Smooth muscle cell (in vitro differentiated cells): Measurements from ENCODE around the gene CTAG2. TPM values are rescaled to one million over a fixed set of nuclear protein-coding genes. Genes with fewer than 3 reads are reported as not detected.
"Not testable (repeated sequence)": the region's sequence is repeated elsewhere in the genome, so short reads cannot be mapped to it uniquely, and the experiment has no call there.

Source experiments
- DNase-seq: peaks from one replicate; lab custom pipeline; 2025; ENCODE audit not compliant: unreplicated experiment; lab: John Stamatoyannopoulos, UW
- H2AFZ ChIP-seq: fragments of 200-600 bp; sonication (generic); 2 replicates; pipeline ENCODE4 v1.6.0; 2016; ENCODE audit warnings: antibody characterized with exemption, low read depth, mild to moderate bottlenecking
- H3F3A ChIP-seq: fragments of 200-600 bp; sonication (generic); 2 replicates; pipeline ENCODE4 v1.6.0; 2017; ENCODE audit warnings: antibody characterized with exemption, low read depth
- H3K27ac ChIP-seq: fragments of 200-600 bp; sonication (generic); 2 replicates; pipeline ENCODE4 v1.5.1; 2016; ENCODE audit warnings: low read depth, mild to moderate bottlenecking
- H3K27me3 ChIP-seq: fragments of 200-600 bp; sonication (generic); 2 replicates; pipeline ENCODE4 v1.6.1; 2016; ENCODE audit warnings: low read depth, mild to moderate bottlenecking
- H3K36me3 ChIP-seq: fragments of 200-600 bp; sonication (generic); 2 replicates; pipeline ENCODE4 v1.5.1; 2016; ENCODE audit warnings: low read depth
- H3K4me1 ChIP-seq: fragments of 200-600 bp; sonication (generic); 2 replicates; pipeline ENCODE4 v1.5.1; 2016; ENCODE audit warnings: low read depth
- H3K4me2 ChIP-seq: fragments of 200-600 bp; sonication (generic); 2 replicates; pipeline ENCODE4 v1.6.0; 2016; ENCODE audit warnings: mild to moderate bottlenecking
- H3K4me3 ChIP-seq: fragments of 200-600 bp; sonication (generic); 2 replicates; pipeline ENCODE4 v1.5.1; 2016; ENCODE audit warnings: mild to moderate bottlenecking
- H3K79me2 ChIP-seq: fragments of 200-600 bp; sonication (generic); 2 replicates; pipeline ENCODE4 v1.6.0; 2016; ENCODE audit warnings: low read depth, mild to moderate bottlenecking
- H3K9ac ChIP-seq: fragments of 200-600 bp; sonication (generic); 2 replicates; pipeline ENCODE4 v1.6.0; 2016; ENCODE audit warnings: low read depth
- H3K9me3 ChIP-seq: fragments of 200-600 bp; sonication (generic); replicated peaks from 2 replicates; pipeline ENCODE4 v1.5.1; 2016; ENCODE audit warnings: low read depth
- H4K20me1 ChIP-seq: fragments of 200-600 bp; sonication (generic); 2 replicates; pipeline ENCODE4 v1.6.0; 2016; ENCODE audit warnings: low read depth
- CTCF ChIP-seq: fragments of 200-600 bp; sonication (generic); IDR thresholded peaks from 2 replicates; pipeline ENCODE4 v1.5.1; 2017; ENCODE audit warnings: borderline replicate concordance, mild to moderate bottlenecking, antibody characterized with exemption; ENCODE audit not compliant: insufficient read depth, poor library complexity, severe bottlenecking
- whole genome bisulfite sequencing: methylation state at CpG from one replicate; pipeline ENCODE4 v1.1.7; 2016; ENCODE audit warnings: low lambda C conversion rate; 5-methylcytosine and 5-hydroxymethylcytosine counted together
- polyA plus RNA-seq: library from polyadenylated mRNA; unstranded; fragments of >200 nt; fragmentation: Nextera tagmentation; extraction: Ambion mirVana; gene quantifications from 2 replicates; pipeline ENCODE4 v1.2.1, GENCODE V29; 2016
- total RNA-seq: library from RNA; depleted of rRNA; stranded (reverse); fragments of >200 nt; gene quantifications from 2 replicates; pipeline ENCODE4 v1.2.3, GENCODE V29; 2014

Gene CTAG2
- total and polyA plus RNA-seq, 2 experiments from 2014 or later: not detected

GRCh38 chrX:154693394-154693793, 40.0 kb upstream of the CTAG2 start:
- Histone ChIP-seq H3K9ac (no peak overlapping the region), H2AFZ (no peak overlapping the region), H3K27me3 (no peaks in the 10 kb centered on the region), H3K4me3 (no peak overlapping the region), H3K4me2 (no peak overlapping the region), H3K4me1 (no peaks in the 10 kb centered on the region), H3K79me2 (no peaks in the 10 kb centered on the region), H3K9me3 (no peaks in the 10 kb centered on the region), H3K36me3 (no peaks in the 10 kb centered on the region), H4K20me1 (no peaks in the 10 kb centered on the region), H3F3A (no peaks in the 10 kb centered on the region), H3K27ac (no peak overlapping the region)
- TF ChIP-seq CTCF: no peak
- DNase-seq: no peak
- 100% methylated on average over 3 of the region's 3 CpGs for WGBS

DNA sequence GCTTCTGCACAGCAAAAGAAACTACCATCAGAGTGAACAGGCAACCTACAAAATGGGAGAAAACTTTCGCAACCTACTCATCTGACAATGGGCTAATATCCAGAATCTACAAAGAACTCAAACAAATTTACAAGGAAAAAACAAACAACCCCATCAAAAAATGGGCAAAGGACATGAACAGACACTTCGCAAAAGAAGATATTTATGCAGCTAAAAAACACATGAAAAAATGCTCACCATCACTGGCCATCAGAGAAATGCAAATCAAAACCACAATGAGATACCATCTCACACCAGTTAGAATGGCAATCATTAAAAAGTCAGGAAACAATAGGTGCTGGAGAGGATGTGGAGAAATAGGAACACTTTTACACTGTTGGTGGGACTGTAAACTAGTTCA, 37.1 kb upstream of the CTAG2 start:
- not testable (repeated sequence) for H3F3A ChIP-seq, H3K79me2 ChIP-seq, H3K9ac ChIP-seq, DNase-seq, H3K9me3 ChIP-seq, H3K36me3 ChIP-seq, H4K20me1 ChIP-seq, H3K4me1 ChIP-seq, H3K27ac ChIP-seq, H3K4me2 ChIP-seq, H2AFZ ChIP-seq, H3K4me3 ChIP-seq, H3K27me3 ChIP-seq
- WGBS: 86% methylated on average over 2 of the region's 2 CpGs

DNA sequence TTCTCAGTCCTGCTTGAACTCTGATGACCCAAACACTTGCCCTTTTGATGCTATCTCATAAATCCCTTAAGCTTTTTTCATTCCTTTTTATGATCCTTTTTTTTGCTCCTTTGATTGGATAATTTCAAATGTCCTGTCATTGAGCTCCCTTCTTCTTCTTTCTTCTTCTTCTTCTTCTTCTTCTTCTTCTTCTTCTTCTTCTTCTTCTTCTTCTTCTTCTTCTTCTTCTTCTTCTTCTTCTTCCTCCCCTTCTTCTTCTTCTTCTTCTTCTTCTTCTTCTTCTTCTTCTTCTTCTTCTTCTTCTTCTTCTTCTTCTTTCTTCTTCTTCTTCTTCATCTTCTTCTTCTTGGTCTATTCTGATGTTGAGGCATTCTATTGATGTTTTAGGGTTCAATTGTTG, 18.7 kb upstream of the CTAG2 start:
- not testable (repeated sequence) for H3K9ac ChIP-seq, H3K27me3 ChIP-seq, H3K4me3 ChIP-seq, H3K4me2 ChIP-seq, H4K20me1 ChIP-seq, H2AFZ ChIP-seq, H3K36me3 ChIP-seq, H3K27ac ChIP-seq, DNase-seq, H3K9me3 ChIP-seq, H3K79me2 ChIP-seq, H3K4me1 ChIP-seq, H3F3A ChIP-seq

DNA sequence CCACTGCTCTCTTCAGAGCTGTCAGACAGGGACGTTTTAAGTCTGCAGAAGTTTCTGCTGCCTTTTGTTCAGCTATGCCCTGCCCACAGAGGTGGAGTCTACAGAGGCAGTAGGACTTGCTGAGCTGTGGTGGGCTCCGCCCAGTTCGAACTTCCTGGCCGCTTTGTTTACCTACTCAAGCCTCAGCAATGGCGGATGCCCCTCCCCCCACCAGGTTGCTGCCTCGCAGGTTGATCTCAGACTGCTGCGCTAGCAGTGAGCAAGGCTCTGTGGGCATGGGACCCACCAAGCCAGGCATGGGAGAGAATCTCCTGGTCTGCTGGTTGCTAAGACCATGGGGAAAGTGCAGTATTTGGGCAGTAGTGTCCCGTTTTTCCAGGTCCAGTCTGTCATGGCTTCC, 17.5 kb upstream of the CTAG2 start:
- 79% methylated on average over 8 of the region's 8 CpGs for WGBS
- H3K9me3 ChIP-seq: not testable (repeated sequence)

GRCh38 chrX:154661899-154662298, 8.5 kb upstream of the CTAG2 start:
- H3K9me3 ChIP-seq: no peaks in the 10 kb centered on the region
- H3K79me2 ChIP-seq: no peaks in the 10 kb centered on the region
- no peaks in the 10 kb centered on the region for H3K27me3 ChIP-seq
- H3K4me1 ChIP-seq: no peaks in the 10 kb centered on the region
- 78% methylated on average over 7 of the region's 7 CpGs for WGBS
- no peak for TF ChIP-seq CTCF
- no peak overlapping the region for H3K4me3 ChIP-seq
- H3K9ac ChIP-seq: no peak overlapping the region
- no peaks in the 10 kb centered on the region for H3F3A ChIP-seq
- no peak for DNase-seq
- no peak overlapping the region for H3K27ac ChIP-seq
- no peak overlapping the region for H3K4me2 ChIP-seq
- no peaks in the 10 kb centered on the region for H3K36me3 ChIP-seq
- H4K20me1 ChIP-seq: no peaks in the 10 kb centered on the region
- no peak overlapping the region for H2AFZ ChIP-seq

More for the DNA sequence above, 17.5 kb upstream of the CTAG2 start:
- H3K36me3 ChIP-seq, H3K4me1 ChIP-seq, H3K4me2 ChIP-seq, H3F3A ChIP-seq, DNase-seq, H3K4me3 ChIP-seq, H3K79me2 ChIP-seq, H4K20me1 ChIP-seq, H3K9ac ChIP-seq, H2AFZ ChIP-seq, H3K27ac ChIP-seq, H3K27me3 ChIP-seq: not testable (repeated sequence)
